NCI-H2081 (cell line): ENCODE data around the gene WEE1.
"Not testable (repeated sequence)": the region's sequence is repeated elsewhere in the genome, so short reads cannot be mapped to it uniquely, and the experiment has no call there.

ENCODE experiments used
- DNase-seq, 2 experiments: peaks; one replicate each; lab custom pipeline; 2025; lab: John Stamatoyannopoulos, UW

The WEE1 gene

DNA sequence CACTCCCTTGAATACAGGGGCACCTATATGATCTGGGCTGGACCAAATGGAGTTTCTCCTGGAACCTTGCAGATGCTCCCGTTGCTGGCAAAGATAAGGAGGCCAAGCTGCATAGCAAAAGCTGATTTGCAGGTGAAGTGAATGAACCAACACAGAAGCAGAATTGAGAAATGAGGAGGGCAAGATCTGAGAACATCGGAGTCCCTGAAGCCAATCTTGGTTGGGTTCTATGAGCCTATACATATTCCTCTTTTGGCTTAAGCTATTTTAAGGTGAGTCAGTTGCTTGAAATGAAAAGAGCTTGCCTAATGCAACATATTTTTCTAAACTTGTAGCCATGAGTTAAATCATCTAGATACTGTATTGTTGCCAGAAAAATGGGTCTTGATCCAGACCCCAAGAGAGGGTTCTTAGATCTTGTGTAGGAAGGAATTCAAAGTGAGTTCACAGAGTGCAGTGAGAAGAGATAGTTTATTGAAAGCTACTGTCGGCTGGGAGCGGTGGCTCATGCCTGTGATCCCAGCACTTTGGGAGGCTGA, 23.5 kb downstream of the WEE1 start:
- no peak for DNase-seq

DNA sequence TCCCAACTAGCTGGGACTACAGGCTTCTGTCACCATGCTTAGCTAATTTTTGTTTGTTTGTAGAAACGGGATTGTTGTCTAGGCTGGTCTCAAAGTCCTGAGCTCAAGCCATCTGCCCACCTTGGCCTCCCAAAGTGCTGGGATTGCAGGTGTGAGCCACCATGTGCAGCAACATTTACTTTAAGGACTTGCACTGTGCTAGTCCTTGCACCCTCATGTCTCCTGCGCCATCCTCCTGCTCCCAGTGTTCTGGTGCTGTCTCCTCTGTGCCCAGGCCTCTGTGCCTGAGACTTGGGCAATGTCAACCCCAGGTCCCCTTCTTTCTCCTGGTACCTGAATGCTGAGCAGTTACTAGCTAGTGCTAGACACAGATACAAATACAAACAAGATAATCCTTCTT, 26.7 kb downstream of the WEE1 start:
- DNase-seq = no peak

DNA sequence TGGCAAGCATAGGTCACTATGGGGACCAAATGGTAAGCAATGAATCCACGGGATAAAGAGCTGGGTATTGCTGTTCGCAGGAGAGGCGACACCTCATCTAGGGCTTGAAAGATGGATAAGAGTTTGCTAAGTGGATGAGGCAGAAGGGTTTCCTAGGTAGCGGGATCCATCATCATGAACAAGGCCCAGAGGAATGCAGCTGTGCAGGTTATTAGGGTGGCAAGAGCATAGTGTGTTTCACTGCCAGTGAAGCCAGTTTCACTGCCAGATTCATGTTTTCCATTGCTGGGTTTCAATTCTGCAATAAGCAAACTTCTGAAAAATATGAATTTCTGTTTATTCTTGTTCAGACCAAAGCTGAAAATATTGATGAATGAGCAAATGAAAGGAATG, 27.2 kb downstream of the WEE1 start:
- DNase-seq = no peak

DNA sequence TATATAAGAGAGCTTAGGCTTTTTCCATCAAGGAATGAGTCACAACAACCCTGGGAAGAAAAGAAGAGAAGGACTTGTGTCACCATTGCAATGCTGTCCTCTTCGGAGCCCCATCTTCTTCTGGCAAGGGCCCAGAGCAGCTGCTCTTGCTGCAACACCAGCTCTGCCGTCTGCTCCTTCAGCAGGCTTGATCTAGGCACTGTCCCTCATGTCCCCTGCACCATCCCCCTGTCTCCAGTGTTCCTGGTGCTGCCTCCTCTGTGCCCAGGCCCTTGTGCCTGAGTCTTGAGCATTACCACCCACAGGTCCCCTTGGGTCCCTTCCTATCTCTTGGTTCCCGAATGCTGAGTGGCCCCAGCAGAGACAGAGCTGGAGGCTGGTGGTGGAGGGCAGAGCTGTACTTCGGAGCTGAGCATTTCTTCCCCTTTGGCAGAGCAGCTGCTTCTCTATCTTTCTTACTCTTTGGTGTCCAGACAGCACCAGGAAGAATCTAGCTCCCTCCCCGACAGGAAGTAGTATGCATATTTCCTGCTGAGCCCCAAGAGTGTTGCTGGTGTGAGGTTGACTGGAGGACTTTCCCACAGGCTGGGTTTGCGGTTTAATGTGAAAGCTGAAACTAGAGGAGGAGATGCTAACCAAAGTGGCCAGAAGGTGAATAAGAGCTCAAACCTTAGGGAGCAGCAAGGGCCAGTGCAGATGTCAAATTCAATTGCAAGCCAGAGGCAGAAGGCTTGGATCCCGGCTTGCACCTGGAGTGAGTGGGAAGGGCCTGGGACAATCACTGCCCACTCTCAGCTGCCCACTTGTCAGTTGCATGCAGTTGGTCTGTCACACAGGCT, 27.8 kb downstream of the WEE1 start:
- DNase-seq = no peak

DNA sequence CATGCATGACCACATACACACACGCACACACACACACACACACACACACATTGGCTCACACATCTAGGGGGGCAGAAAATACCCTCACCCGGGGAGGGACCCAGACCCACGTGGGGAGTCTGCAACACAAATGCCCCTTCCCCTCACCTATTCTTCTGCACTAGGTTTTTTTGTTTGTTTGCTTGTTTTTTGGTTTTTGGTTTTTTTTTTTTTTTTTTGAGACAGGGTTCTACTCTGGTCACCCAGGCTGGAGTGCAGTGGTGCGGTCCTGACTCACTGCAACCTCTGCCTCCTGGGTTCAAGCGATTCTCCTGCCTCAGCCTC, 28.4 kb downstream of the WEE1 start:
- DNase-seq = no peak

DNA sequence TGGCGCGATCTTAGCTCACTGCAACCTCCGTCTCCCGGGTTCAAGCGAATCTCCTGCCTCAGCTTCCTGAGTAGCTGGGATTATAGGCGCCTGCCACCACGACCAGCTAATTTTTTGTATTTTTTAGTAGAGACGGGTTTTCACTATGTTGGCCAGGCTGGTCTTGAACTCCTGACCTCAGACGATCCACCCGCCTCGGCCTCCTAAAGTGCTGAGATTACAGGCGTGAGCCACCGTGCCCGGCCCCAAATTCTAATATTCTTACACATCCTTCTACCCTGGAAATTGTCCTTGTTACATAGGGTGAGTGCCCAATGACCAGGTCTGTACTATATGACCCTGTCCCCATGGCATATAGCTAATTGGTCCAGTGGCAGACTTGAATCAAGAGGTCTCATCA, 29.7 kb downstream of the WEE1 start:
- not testable (repeated sequence) for DNase-seq

DNA sequence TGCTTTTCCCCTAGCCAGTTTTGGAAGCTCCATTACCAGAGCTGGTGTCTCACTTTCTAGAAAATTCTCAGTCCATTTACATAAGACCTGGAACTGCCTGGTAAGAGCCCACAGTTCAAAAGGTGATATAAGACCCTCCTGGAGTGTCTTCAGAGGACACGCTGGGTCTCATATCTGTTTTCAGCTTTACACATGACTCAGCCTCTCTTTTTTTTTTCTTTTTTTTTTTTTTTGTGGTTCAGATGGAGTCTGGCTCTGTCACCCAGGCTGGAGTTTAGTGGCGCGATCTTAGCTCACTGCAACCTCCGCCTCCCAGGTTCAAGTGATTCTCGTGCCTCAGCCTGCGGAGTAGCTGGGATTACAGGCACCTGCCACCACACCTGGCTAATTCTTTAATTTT, 30.7 kb downstream of the WEE1 start:
- DNase-seq = no peak

DNA sequence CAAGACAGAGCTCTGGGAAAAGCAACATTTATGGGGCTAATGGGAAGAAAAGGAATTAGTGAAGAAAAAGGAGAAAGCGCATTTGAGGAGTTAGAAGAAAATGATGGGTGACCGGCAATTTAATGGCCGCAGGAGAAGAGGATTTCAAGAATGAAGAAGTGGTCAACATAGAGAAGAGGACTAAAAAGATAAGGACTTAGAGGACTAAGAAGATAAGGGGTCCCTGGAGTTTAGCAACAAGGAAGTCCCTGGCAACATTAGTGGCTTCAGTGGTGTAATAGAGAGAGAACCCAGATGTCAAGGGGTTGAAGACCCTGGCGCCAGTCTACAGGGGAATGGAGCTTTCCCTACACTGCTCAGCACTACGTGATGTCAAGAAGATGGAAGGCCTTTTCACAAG, 32.3 kb downstream of the WEE1 start:
- DNase-seq = no peak

DNA sequence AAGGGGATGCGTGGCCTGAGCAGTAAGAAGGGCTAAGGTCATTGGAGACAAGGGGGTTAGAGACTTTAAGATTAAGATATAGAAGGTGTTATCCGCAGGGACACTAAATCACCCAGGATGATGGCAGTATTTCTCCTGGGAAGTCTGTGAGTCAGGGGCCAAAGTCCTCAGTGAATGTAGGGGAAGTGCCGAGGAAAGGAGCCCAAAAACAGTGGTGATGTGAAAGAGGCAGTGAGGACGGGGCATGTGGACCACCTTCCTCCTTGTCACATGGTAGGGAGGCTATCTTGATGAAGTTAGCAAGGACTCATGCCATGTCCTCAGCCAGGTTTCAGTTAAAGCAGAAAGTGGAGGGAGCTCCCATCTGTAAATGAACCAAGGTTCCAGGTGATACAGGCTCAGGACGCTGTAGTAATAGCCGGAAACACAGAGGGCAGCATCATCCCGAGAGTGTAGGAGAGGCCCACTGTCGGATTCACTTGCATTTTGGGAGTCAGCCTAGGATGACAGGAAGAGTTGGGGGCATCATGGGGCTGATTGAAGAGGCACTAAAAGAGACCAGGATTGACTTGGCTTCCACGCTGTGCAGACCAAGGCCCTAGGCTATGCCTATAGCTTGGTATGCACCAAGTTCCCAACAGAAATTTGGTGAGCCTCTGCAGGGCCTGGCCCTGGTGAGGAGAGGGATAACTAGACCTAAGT, 33.5 kb downstream of the WEE1 start:
- DNase-seq = no peak

DNA sequence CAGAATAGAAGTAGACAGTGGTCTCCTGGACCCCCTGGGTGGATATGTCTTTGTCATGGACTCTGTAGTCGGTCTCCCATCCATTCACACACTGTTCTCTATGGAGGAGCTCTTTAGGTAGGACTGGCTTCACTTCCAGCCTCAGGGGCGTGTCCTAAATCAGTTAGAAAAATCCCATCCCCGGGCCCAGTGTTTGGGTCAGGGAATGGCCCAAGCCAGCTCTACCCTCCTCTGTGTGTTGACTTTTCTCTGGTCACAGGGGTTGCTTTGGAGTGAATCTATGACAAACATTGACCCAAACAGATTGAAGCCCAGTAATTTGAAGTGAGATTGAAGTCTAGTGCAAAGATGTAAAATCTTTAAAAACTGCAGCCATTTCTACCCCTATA, 34.0 kb downstream of the WEE1 start:
- DNase-seq = no peak

DNA sequence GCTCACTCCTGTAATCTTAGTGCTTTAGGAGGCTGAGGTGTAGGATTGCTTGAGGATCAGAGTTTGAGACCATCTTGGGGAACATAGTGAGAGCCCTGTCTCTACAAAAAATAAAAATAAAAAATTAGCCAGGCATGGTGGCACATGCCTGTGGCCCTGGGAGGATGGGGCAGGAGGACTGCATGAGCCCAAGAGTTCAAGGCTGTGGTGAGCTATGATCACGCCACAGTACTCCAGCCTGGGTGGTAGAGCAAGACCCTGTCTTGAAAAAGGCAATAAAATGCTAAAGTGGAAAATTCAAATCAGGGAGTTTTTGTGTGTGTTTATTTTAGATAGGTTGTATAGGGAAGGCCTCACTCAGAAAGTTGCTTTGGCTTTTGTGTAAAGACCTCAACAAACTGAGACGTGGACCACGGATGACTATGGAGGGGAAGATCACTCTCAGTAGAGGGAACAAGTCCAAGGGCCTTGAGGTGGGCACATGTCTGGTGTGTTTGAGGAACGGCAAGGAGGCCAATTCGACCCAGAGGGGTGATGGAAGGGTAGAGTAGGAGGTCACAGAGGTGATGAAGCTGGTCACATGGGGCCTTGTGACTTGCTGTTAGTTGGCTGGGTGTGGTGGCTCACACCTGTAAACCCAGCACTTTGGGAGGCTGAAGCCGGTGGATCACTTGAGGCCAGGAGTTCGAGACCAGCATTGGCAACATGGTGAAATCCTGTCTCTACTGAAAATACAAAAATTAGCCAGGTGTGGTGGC, 35.7 kb downstream of the WEE1 start:
- DNase-seq = no peak

DNA sequence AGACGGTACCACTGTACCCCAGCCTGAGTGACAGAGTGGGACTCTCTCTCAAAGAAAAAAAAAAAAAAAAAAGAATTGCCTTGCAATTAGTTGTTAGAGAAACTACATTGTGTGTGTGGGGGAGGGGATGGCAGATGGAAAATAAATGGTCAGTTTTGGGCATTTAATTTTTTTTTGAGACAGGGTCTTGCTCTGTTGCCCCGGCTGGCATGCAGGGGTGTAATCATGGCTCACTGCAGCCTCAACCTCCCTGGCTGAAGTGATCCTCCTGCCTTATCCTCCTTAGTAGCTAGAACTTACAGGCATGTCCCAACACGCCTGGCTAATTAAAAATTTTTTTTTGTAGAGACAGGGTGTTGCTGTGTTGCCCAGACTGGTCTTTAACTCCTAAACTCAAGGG, 36.4 kb downstream of the WEE1 start:
- DNase-seq = no peak

DNA sequence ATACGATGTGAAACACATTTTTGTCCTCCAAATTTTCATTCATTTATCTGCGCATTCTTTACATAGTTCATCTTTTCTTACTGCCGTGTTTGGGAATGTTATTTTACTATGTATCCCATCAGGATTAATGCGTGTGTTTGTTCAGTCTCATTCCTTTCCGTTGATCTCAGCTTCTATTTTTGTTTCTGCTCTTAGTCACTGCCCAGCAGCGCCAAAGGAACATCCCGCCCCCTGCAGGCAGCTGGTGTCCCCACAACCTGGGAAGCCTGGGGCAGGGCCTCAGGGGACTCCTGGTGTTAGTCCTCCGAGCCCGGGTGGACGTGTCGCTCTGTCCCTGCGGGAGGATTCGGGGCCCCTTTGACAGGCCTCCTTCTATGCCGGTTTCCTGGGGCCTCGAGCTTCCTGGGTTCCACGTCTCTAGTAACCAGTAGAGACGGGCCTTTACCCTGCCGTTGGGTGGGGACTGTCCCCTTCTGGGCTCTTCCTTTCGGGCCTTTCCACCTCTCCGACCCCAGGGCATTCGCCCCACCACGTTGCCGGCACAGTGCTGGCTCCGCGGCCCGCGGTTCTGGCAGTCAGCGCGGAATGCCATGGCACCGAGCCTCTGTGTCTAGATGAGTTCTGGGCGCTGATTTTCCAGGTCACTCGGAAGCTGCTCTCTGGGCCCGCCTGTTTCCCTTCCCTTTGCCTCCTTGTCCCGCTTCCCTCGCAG, 39.8 kb downstream of the WEE1 start:
- DNase-seq = peak; percentile 86 to 93

DNA sequence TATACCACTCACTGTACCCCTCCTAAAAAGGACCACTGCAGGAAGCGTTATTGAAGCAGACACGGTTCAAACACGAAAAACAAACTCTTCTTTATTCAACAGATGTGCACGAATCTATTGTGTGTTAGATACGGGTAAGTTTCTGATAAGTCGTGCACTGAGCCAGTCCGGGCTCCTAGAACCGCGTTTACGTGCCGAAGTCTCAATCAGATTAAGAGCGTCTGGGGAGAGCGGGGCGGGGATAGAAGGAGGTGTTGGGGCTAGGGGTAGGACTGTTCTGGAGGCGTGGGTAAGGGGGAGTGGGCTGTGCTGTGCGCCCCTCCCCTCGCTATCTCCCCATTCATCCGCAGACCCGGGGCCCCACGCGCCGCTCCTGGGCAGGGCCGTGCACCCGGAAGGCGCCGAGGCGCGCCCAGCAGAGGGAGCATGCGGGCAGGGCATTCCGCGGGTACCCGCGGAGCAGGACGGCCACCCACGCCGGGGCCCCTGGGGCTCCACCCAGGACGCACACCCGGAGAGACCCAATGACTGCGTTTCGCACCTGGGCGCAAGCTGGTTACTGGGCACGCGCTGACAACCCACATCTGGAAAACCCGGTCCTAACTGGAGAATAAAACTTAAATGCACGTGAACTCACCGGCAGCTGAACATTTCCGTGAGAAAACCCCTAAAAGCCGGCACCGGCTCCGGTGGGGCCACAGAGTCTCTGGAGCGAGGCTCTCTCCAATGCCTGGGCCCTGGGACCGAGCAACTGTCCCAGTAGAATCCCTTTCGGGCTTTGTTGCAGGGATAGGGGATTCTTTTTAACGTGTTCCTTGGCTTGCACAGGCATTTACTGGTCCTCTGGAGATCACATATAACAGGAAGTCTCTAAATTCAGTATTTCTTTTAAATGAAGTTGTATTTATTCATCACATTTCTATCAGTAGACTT, 40.6 kb downstream of the WEE1 start:
- DNase-seq = peak; percentile 71 to 80

DNA sequence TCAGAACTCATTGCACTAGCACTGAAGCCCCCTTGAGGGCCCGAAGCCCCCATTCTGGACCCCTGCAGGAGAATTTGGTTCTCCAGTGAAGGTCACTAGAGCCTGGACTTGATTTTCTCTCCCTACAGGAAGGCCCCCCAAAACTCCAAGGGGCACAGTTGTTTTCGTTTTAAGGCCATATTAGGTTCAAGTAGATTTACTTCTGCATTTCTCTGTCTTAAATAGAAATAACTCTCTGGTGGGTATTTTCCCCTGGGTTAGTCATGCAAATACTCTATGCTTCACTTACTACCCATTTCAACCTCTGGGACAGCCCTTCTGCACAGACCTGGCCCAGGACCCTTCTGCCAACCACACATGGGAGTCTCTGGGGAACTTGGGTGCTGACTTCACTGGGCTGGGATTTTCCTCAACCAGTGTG, 41.6 kb downstream of the WEE1 start:
- DNase-seq = no peak

DNA sequence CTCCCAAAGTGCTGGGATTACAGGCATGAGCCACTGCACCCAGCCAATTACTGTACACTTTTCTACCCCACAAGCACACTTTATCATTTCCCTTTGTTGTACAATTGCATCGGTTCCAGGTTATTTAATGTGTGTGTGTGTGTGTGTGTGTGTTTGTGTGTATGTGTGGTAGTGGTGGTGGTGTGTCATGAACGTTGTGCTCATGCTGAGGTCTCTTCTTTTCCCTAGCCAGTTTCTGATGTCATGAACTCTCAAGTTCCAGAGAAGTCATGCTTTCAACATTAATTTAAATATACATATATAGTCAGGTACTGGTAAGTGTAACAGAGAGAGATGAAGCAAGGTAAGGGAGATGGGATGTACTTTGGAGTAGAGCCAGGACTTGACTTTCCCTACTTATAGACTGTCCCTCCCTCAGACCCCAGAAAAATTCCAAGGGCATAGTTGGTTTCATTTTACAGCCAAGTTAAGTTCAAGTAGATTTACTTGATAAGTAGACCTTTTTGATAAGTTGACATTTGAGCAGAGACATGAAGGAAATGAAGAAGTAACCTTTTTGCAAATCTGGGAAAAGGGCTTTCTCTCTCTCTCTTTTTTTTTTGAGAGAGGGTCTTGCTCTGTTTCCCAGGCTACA, 42.7 kb downstream of the WEE1 start:
- DNase-seq = no peak

DNA sequence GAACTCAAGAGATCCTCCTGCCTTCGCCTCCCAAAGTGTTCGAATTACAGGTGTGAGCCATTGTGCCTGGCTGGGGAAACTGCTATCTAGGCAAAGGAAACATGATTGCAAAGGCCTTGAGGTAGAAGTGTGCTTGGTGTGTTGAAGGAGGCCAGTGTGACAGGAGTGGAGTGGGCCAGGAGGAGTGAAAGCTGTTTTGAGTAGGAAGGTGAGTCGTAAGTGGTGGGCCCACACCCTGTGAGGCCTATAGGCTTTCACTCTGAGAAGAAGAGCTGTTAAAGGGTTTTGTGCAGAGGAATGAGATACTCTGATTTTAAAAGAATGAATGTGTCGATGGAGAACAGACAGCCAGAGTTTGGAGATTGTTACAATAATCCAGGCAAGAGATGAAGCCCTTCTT, 43.4 kb downstream of the WEE1 start:
- DNase-seq = no peak

DNA sequence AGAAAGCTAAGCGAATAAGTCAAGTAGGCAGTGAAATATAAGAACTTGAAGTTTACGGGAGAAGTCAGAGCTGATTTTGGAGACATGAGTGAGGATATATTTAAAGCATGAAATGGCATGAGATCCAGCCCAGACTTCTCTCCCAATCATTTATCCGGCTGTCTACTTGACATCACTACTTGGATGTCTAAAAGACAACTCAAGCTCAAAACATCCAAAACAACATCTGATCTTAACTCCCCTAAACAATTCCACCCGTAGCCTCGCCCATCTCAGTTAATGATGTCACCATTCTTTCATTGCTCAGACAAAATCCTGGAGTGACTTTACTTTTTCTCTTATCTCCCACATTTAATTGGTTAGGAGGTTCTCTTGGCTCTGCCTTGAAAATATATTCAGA, 44.5 kb downstream of the WEE1 start:
- DNase-seq = no peak

DNA sequence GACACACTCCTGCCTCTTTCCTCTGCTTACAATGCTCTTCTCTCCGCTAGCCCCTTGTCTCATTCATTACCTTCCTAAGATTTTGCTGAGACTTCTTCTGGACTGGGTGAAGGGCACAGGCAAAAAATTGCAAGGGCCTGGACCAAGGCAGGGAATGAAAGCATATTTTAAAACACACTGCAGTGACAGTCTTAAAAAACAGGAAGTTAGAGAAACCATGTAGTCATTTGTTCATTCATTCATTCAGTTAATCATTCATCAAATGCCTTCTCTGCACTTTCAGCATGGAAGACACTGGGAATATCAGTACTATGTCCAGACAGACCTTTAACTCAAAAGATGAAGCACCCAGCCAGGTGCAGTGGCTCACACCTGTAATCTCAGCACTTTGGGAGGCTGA, 45.5 kb downstream of the WEE1 start:
- DNase-seq = no peak

DNA sequence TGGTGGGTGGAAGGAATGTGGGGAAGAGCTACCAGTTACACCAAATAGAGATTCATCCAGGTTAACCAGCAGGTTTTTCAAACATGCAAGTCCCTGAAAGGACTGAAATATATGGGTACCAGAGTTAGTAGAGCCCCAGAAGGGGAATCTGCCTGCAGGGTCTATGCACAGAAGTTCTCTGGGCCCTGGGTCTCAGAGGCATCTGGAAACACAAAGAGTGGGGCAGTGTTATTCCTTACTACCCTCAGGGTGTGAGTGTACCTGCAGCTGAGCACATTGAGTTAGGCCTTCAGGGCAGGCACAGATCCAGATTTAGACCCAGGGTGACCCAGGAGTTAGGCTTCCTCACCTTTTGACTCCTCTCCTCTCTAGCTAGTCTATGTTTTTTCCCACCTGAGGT, 46.5 kb downstream of the WEE1 start:
- no peak for DNase-seq

DNA sequence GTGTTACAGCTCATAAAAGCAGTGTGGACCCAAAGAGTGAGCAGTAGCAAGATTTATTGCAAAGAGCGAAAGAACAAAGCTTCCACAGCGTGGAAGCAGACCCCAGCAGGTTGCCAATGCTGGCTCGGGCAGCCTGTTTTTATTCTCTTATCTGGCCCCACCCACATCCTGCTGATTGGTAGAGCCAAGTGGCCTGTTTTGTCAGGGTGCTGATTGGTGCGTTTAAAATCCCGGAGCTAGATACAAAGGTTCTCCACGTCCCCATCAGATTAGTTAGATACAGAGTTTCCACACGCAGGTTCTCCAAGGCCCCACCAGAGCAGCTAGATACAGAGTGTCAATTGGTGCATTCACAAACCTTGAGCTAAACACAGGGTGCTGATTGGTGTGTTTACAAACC, 48.9 kb downstream of the WEE1 start:
- not testable (repeated sequence) for DNase-seq
